GM12865 (cell line): ENCODE measurements around the gene PFDN2.
"Not testable (repeated sequence)": the region's sequence is repeated elsewhere in the genome, so short reads cannot be mapped to it uniquely, and the experiment has no call there.

Experiments
- DNase-seq: peaks from one replicate; pipeline ENCODE4 v3.0.0; 2010; ENCODE audit warnings: low read depth
- H3K4me3 ChIP-seq: 2 replicates; pipeline ENCODE4 v1.5.1; 2011; ENCODE audit warnings: mild to moderate bottlenecking, low read depth, low read length, control low read depth
- CTCF ChIP-seq: IDR thresholded peaks from 2 replicates; pipeline ENCODE4 v1.5.1; 2011; ENCODE audit warnings: low read length, control low read depth, low read depth, inconsistent platforms; ENCODE audit not compliant: insufficient read depth; ENCODE audit errors: missing control alignments

PFDN2 gene

GRCh38 chr1:161069731-161070270, 48.0 kb downstream of the PFDN2 start, which contains the start of gene ARHGAP30:
Gene ARHGAP30, minus strand, starts transcription at chr1:161069891. Its CDS starts 267 bp downstream, at chr1:161069624.
- peak within 1 kb of the TSS; percentile 90 for H3K4me3 ChIP-seq
- peak; percentile 98 for DNase-seq
- no peak for TF ChIP-seq CTCF

- peak overlapping the region; percentile 90 for H3K4me3 ChIP-seq
Observed at GRCh38 chr1:161069241-161069640, 48.6 kb downstream of the PFDN2 start.

GRCh38 chr1:161068306-161069234, 49.3 kb downstream of the PFDN2 start:
- no peak for TF ChIP-seq CTCF
- DNase-seq = peak; percentile 90

More at GRCh38 chr1:161069241-161069640, 48.6 kb downstream of the PFDN2 start:
- peak; percentile 37 for DNase-seq
- TF ChIP-seq CTCF = no peak

GRCh38 chr1:161066694-161067093, 51.1 kb downstream of the PFDN2 start:
- DNase-seq = no peak
- no peak overlapping the region for H3K4me3 ChIP-seq
- TF ChIP-seq CTCF = no peak

More at GRCh38 chr1:161068306-161069234, 49.3 kb downstream of the PFDN2 start:
- peak overlapping the region; percentile 90 for H3K4me3 ChIP-seq

- not testable (repeated sequence) for H3K4me3 ChIP-seq, DNase-seq
Observed at GRCh38 chr1:161065681-161066080, 52.2 kb downstream of the PFDN2 start.

- not testable (repeated sequence) for DNase-seq, H3K4me3 ChIP-seq
Observed at GRCh38 chr1:161063936-161064335, 53.9 kb downstream of the PFDN2 start.

- H3K4me3 ChIP-seq = no peak overlapping the region
- DNase-seq = no peak
- no peak for TF ChIP-seq CTCF
Observed at GRCh38 chr1:161061419-161061818, 56.4 kb downstream of the PFDN2 start.

GRCh38 chr1:161059293-161059692, 58.5 kb downstream of the PFDN2 start:
- no peak for DNase-seq
- no peak for TF ChIP-seq CTCF

More at GRCh38 chr1:161059293-161059692, 58.5 kb downstream of the PFDN2 start:
- H3K4me3 ChIP-seq = no peak overlapping the region
